Astrocyte (in vitro differentiated cells and primary cell): Measurements from ENCODE around the gene SMAD9.

ENCODE experiments used
- CTCF ChIP-seq: IDR thresholded peaks from 2 replicates; pipeline ENCODE4 v1.5.1; 2011; ENCODE audit warnings: low read depth, mild to moderate bottlenecking, inconsistent platforms, low read length, moderate library complexity; ENCODE audit not compliant: insufficient read depth
- EZH2 ChIP-seq: IDR thresholded peaks from 2 replicates; pipeline ENCODE4 v1.6.1; 2012; ENCODE audit warnings: mild to moderate bottlenecking, low read length, inconsistent platforms; ENCODE audit not compliant: insufficient read depth

GRCh38 chr13:36954542-36954941 is 34.5 kb upstream of the SMAD9 start:
- no peak for TF ChIP-seq CTCF
- no peak for TF ChIP-seq EZH2
